OCI-LY3 (cell line): ENCODE measurements around the gene CA11.

Experiments
- H2AFZ ChIP-seq: fragments of 200-600, 300-600 bp; shearing (Covaris generic); 2 replicates; pipeline ENCODE4 v1.6.0; 2014; ENCODE audit warnings: antibody characterized with exemption, low read depth, low read length
- H3K27ac ChIP-seq: fragments of 200-600, 300-600 bp; sonication (generic); 2 replicates; pipeline ENCODE4 v1.5.1; 2014; ENCODE audit warnings: mild to moderate bottlenecking, low read length, moderate library complexity, mixed read lengths
- H3K27me3 ChIP-seq: fragments of 200-600, 300-600 bp; sonication (generic); 2 replicates; pipeline ENCODE4 v1.6.1; 2014; ENCODE audit warnings: low read depth, low read length, mixed read lengths
- H3K36me3 ChIP-seq: fragments of 200-600, 300-600 bp; sonication (generic); replicated peaks from 2 replicates; pipeline ENCODE3; 2014; ENCODE audit warnings: low read depth, low read length, mixed read lengths
- H3K4me1 ChIP-seq: fragments of 300-600, 200-600 bp; sonication (generic); 2 replicates; pipeline ENCODE4 v1.6.1; 2014; ENCODE audit warnings: low read length, mixed read lengths
- H3K4me2 ChIP-seq: fragments of 200-600, 300-600 bp; sonication (generic); 2 replicates; pipeline ENCODE4 v1.6.1; 2014; ENCODE audit warnings: low read length, mixed read lengths
- H3K4me3 ChIP-seq: fragments of 300-600, 200-600 bp; sonication (generic); 2 replicates; pipeline ENCODE4 v1.5.1; 2014; ENCODE audit warnings: antibody characterized with exemption, mild to moderate bottlenecking, low read length, moderate library complexity
- H3K79me2 ChIP-seq: fragments of 300-600, 200-600 bp; shearing (Covaris generic); 2 replicates; pipeline ENCODE4 v1.6.1; 2014; ENCODE audit warnings: mild to moderate bottlenecking, low read length, mixed read lengths
- H3K9ac ChIP-seq: fragments of 300-600, 200-600 bp; shearing (Covaris generic); 2 replicates; pipeline ENCODE4 v1.6.0; 2014; ENCODE audit warnings: mild to moderate bottlenecking, low read length, moderate library complexity
- H3K9me3 ChIP-seq: fragments of 200-600, 300-600 bp; shearing (Covaris generic); 2 replicates; pipeline ENCODE4 v1.6.1; 2014; ENCODE audit warnings: low read length, mixed read lengths; ENCODE audit not compliant: insufficient read depth
- H4K20me1 ChIP-seq: fragments of 200-600, 300-600 bp; sonication (generic); 2 replicates; pipeline ENCODE4 v1.6.1; 2016; ENCODE audit warnings: low read length, mixed read lengths; ENCODE audit not compliant: insufficient read depth
- CTCF ChIP-seq: fragments of 200-600, 300-600 bp; sonication (generic); IDR thresholded peaks from 2 replicates; pipeline ENCODE4 v1.5.1; 2014; ENCODE audit warnings: antibody characterized with exemption, low read length, low read depth
- EZH2phosphoT487 ChIP-seq: fragments of 200-600 bp; shearing (Covaris generic); IDR thresholded peaks from 2 replicates; pipeline ENCODE4 v1.6.1; 2018; ENCODE audit warnings: antibody characterized with exemption, mixed run types, low read depth

The CA11 gene

GRCh38 chr19:48672994-48673393 is 27.0 kb upstream of the CA11 start, which contains the start of gene NTN5:
NTN5 (minus strand) TSS chr19:48673017; CDS start chr19:48670986, 2,031 bp downstream.
- H2AFZ ChIP-seq: no peak within 1 kb of the TSS
- H3K36me3 ChIP-seq: no peaks in the 10 kb centered on the region
- H4K20me1 ChIP-seq: no peaks in the 10 kb centered on the region
- TF ChIP-seq CTCF: no peak
- TF ChIP-seq EZH2phosphoT487: no peak
- H3K27ac ChIP-seq: no peak within 1 kb of the TSS
- no peak within 1 kb of the TSS for H3K4me3 ChIP-seq
- no peak within 1 kb of the TSS for H3K4me2 ChIP-seq
- H3K27me3 ChIP-seq: no peaks in the 10 kb centered on the region
- H3K9ac ChIP-seq: no peak within 1 kb of the TSS
- peaks cover 5% of the 10 kb centered on the region for H3K4me1 ChIP-seq
- no peaks in the 10 kb centered on the region for H3K9me3 ChIP-seq
- H3K79me2 ChIP-seq: no peaks in the 10 kb centered on the region

DNA sequence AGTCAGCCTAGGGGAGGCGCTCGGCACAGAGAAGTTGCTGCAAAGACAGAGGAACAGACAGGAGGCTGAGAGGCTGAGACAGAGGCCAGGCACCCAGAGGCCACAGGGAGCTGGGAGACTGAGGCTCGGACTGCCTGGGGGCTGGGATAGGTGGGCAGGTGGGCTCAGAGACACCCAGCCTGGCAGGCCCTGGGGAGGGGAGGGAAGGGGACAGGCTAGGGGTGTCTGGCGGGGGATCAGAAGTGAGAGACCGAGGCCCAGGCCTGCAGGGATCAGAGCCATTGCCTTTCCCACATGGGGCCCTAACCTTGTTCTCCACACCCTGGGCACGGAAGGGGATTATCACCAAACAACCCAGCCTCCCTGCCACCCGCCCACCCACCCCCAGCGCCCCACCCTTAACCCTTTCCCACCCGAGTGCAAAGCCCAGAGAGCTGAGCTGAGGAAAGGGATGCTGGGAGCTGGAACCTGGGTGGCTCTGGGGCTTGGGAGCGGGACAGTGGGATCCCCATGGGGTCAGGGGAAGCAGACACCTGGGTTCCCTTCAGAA is 25.5 kb upstream of the CA11 start:
- H3K9me3 ChIP-seq: no peaks in the 10 kb centered on the region
- no peaks in the 10 kb centered on the region for H4K20me1 ChIP-seq
- TF ChIP-seq EZH2phosphoT487 (no peak), CTCF (no peak)
- no peak overlapping the region for H2AFZ ChIP-seq
- peaks cover 5% of the 10 kb centered on the region for H3K4me1 ChIP-seq
- H3K4me2 ChIP-seq: no peak overlapping the region
- no peak overlapping the region for H3K27ac ChIP-seq
- H3K4me3 ChIP-seq: no peak overlapping the region
- no peak overlapping the region for H3K9ac ChIP-seq
- no peaks in the 10 kb centered on the region for H3K27me3 ChIP-seq
- H3K79me2 ChIP-seq: no peaks in the 10 kb centered on the region
- no peaks in the 10 kb centered on the region for H3K36me3 ChIP-seq

GRCh38 chr19:48670699-48671445 is 24.9 kb upstream of the CA11 start:
- no peak overlapping the region for H3K4me2 ChIP-seq
- TF ChIP-seq EZH2phosphoT487: no peak
- no peaks in the 10 kb centered on the region for H3K27me3 ChIP-seq
- no peaks in the 10 kb centered on the region for H3K79me2 ChIP-seq
- H3K9ac ChIP-seq: no peak overlapping the region
- H3K4me1 ChIP-seq: peaks cover 5% of the 10 kb centered on the region
- H4K20me1 ChIP-seq: no peaks in the 10 kb centered on the region
- no peak overlapping the region for H2AFZ ChIP-seq
- no peak overlapping the region for H3K4me3 ChIP-seq
- no peak overlapping the region for H3K27ac ChIP-seq
- H3K9me3 ChIP-seq: no peaks in the 10 kb centered on the region
- H3K36me3 ChIP-seq: no peaks in the 10 kb centered on the region

GRCh38 chr19:48669903-48670668 is 24.1 kb upstream of the CA11 start:
- Histone ChIP-seq H4K20me1 (no peaks in the 10 kb centered on the region), H3K4me3 (no peak overlapping the region), H3K4me1 (peaks cover 2% of the 10 kb centered on the region), H3K9me3 (no peaks in the 10 kb centered on the region), H3K27me3 (no peaks in the 10 kb centered on the region), H3K27ac (no peak overlapping the region), H3K79me2 (no peaks in the 10 kb centered on the region), H3K4me2 (no peak overlapping the region), H3K36me3 (no peaks in the 10 kb centered on the region), H3K9ac (no peak overlapping the region), H2AFZ (no peak overlapping the region)
- no peak for TF ChIP-seq CTCF
- no peak for TF ChIP-seq EZH2phosphoT487
